Measurements from ENCODE around the gene LAD1.

DNA sequence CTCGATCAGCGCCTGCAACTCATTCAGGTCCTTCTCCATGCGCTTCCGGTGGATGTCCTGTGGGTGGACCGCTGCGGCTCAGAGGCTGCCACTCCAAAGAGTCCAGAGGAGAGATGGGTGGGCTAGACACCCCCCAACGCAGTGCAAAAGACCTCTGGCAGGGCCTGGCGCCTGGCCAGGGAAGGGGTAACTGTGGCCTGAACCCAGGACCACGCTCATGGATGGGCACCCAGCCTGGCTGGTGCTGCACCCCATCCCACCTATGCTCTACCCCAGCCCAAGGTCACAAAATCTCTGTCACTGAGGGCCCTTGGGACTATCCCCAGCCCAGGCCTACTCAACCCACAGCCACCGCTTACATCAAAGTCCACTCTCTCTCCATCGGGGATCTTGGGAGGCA, 33.9 kb downstream of the LAD1 start:
- TF ChIP-seq CTCF (IDR thresholded peaks at IDR 0.05): no peak
- TF ChIP-seq POLR2A (IDR thresholded peaks at IDR 0.05; ENCODE audit: low read length): no peak
- TF ChIP-seq, protein P1, sequence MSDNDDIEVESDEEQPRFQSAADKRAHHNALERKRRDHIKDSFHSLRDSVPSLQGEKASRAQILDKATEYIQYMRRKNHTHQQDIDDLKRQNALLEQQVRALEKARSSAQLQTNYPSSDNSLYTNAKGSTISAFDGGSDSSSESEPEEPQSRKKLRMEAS (IDR thresholded peaks at IDR 0.05): no peak
- TF ChIP-seq SMC3 (IDR thresholded peaks at IDR 0.05): no peak
- TF ChIP-seq HEYL (CRISPR knock-in tag; IDR thresholded peaks at IDR 0.05): no peak
- TF ChIP-seq EP300 (IDR thresholded peaks at IDR 0.05): no peak
- no peak for TF ChIP-seq BCL3 (IDR thresholded peaks at IDR 0.05)

Measured in A549 (cell line).